ENCODE results near the gene LILRB3.
A peak's percentile ranks its signal among the peaks of the same experiment; 100 is the strongest.
"Not testable (repeated sequence)": the region's sequence is repeated elsewhere in the genome, so short reads cannot be mapped to it uniquely, and the experiment has no call there.

Gene LILRB3

GRCh38 chr19:54209811-54210494, 12.9 kb downstream of the LILRB3 start:
- DNase-seq (ENCODE audit: low spot score): no peak

- DNase-seq (ENCODE audit: low spot score): no peak
Measured at GRCh38 chr19:54209058-54209810, 13.6 kb downstream of the LILRB3 start.

- DNase-seq (ENCODE audit: low spot score): no peak
Measured at GRCh38 chr19:54208784-54209057, 14.1 kb downstream of the LILRB3 start.

- DNase-seq (ENCODE audit: low spot score): no peak
Measured at GRCh38 chr19:54207983-54208783, 14.6 kb downstream of the LILRB3 start.

- no peak for DNase-seq (ENCODE audit: low spot score)
Measured at GRCh38 chr19:54207676-54207982, 15.2 kb downstream of the LILRB3 start.

- not testable (repeated sequence) for DNase-seq (ENCODE audit: low spot score)
Measured at GRCh38 chr19:54207193-54207592, 15.6 kb downstream of the LILRB3 start.

- no peak for DNase-seq (ENCODE audit: low spot score)
Measured at GRCh38 chr19:54206831-54207177, 16.0 kb downstream of the LILRB3 start.

- DNase-seq (ENCODE audit: low spot score): no peak
Measured at GRCh38 chr19:54206030-54206830, 16.6 kb downstream of the LILRB3 start.

- DNase-seq (ENCODE audit: low spot score): no peak
Measured at GRCh38 chr19:54204767-54205468, 17.9 kb downstream of the LILRB3 start.

- no peak for DNase-seq (ENCODE audit: low spot score)
Measured at GRCh38 chr19:54203151-54203611, 19.6 kb downstream of the LILRB3 start.

- DNase-seq (ENCODE audit: low spot score): no peak
Measured at GRCh38 chr19:54201980-54202379, 20.8 kb downstream of the LILRB3 start.

- no peak for DNase-seq (ENCODE audit: low spot score)
Measured at GRCh38 chr19:54201172-54201701, 21.6 kb downstream of the LILRB3 start.

GRCh38 chr19:54199401-54199800, 23.4 kb downstream of the LILRB3 start:
- no peak for DNase-seq (ENCODE audit: low spot score)

- no peak for DNase-seq (ENCODE audit: low spot score)
Measured at GRCh38 chr19:54197121-54197520, 25.7 kb downstream of the LILRB3 start.

- DNase-seq (ENCODE audit: low spot score): no peak
Measured at GRCh38 chr19:54196536-54196935, 26.3 kb downstream of the LILRB3 start.

GRCh38 chr19:54194463-54194862, 28.3 kb downstream of the LILRB3 start:
- not testable (repeated sequence) for DNase-seq (ENCODE audit: low spot score)

- DNase-seq (ENCODE audit: low spot score): no peak
Measured at GRCh38 chr19:54193011-54193410, 29.8 kb downstream of the LILRB3 start.

GRCh38 chr19:54191811-54192453, 30.9 kb downstream of the LILRB3 start:
- DNase-seq (ENCODE audit: low spot score): no peak

GRCh38 chr19:54191011-54191810, 31.6 kb downstream of the LILRB3 start, which contains the start of gene TSEN34:
Gene TSEN34 (plus strand): TSS chr19:54191308. CDS start chr19:54191365, 57 bp downstream.
- DNase-seq (ENCODE audit: low spot score): peak; percentile 68

- DNase-seq (ENCODE audit: low spot score): peak; percentile 99
Measured at GRCh38 chr19:54190503-54191010, 32.2 kb downstream of the LILRB3 start.

Data from kidney capillary endothelial cell (primary cell).